Gastrocnemius medialis (tissue), 4 donors: ENCODE data around the gene ITGA3. TPM values are rescaled to one million over a fixed set of nuclear protein-coding genes. Genes with fewer than 3 reads are reported as not detected.

Source experiments
- ATAC-seq, 2 donors: fragments of 150-250 bp; one replicate each; pipeline ENCODE4 v1.9.1; 2016
- DNase-seq, 2 donors: peaks; one replicate each; pipeline ENCODE4 v3.0.0-alpha.2; 2019
- H3K27ac ChIP-seq, 4 donors: fragments of 200-600 bp; sonication (generic); 1 replicate in 1 of 4; 2 replicates in 3 of 4; pipeline ENCODE4 v1.5.1; 2016 to 2018; ENCODE audit warnings: mild to moderate bottlenecking in 2 of 4, moderate library complexity in 1 of 4
- H3K27me3 ChIP-seq, 3 donors: fragments of 200-600 bp; sonication (generic) in 2 of 3; 1 replicate in 1 of 3; 2 replicates in 2 of 3; pipeline versions ENCODE4 v1.5.1 to v1.6.0; 2016 to 2019; ENCODE audit warnings: mild to moderate bottlenecking in 1 of 3, moderate library complexity in 1 of 3
- H3K36me3 ChIP-seq, 2 donors: fragments of 200-600 bp; sonication (generic) in 1 of 2; one replicate each; pipeline ENCODE4 v1.5.1; 2017 to 2018
- H3K4me1 ChIP-seq, 2 donors: fragments of 200-600 bp; sonication (generic) in 1 of 2; one replicate each; pipeline ENCODE4 v1.5.1; 2016 to 2017; ENCODE audit warnings: mild to moderate bottlenecking in 2 of 2
- H3K4me3 ChIP-seq, 4 donors: fragments of 200-600 bp; sonication (generic) in 3 of 4; 1 replicate in 1 of 4; 2 replicates in 3 of 4; pipeline ENCODE4 v1.5.1; 2016 to 2019; ENCODE audit warnings: mild to moderate bottlenecking in 2 of 4
- H3K9me3 ChIP-seq, 3 donors: fragments of 200-600 bp; sonication (generic) in 2 of 3; 1 replicate in 1 of 3; 2 replicates in 2 of 3; pipeline ENCODE4 v1.5.1; 2016 to 2019
- CTCF ChIP-seq, 5 experiments: fragments of 450-650 bp in 3 of 5; fragments of 200-600 bp in 2 of 5; sonication (generic) in 2 of 5; IDR thresholded peaks in 4 of 5; conservative IDR thresholded peaks in 1 of 5; 1 replicate in 4 of 5; 2 replicates in 1 of 5; pipeline ENCODE4 v1.5.1; 2016 to 2019; ENCODE audit warnings: antibody characterized with exemption in 5 of 5, mild to moderate bottlenecking in 3 of 5, moderate library complexity in 3 of 5
- POLR2A ChIP-seq, 2 donors: fragments of 450-650 bp; IDR thresholded peaks; one replicate each; pipeline ENCODE4 v1.6.1; 2017; ENCODE audit warnings: antibody characterized with exemption in 2 of 2, mild to moderate bottlenecking in 2 of 2, moderate library complexity in 2 of 2
- in situ Hi-C, 4 donors: fragments of 200-750 bp; cut with MboI; loops; one replicate each; pipeline versions ENCODE4 v1.15.0 to v1.8.0; 2017; ENCODE audit warnings: low sequenced_read_pairs in 4 of 4
- intact Hi-C: fragments of 100-400 bp; cut with DNase I; formaldehyde crosslinking; loops from one replicate; pipeline ENCODE4 v1.15.1; 2023; ENCODE audit warnings: low total_unique reads
- total RNA-seq, 4 donors: library from RNA; depleted of rRNA; stranded (reverse); fragments of >200 nt; gene quantifications; one replicate each; pipeline versions ENCODE4 v1.1.0 to v1.2.3, GENCODE V29; 2016

Gene ITGA3
- total RNA-seq, 4 donors from 2014 or later = 5.1 to 25.9 (median 18.4) TPM

GRCh38 chr17:50022463-50023130 is 33.3 kb upstream of the ITGA3 start:
- H3K9me3 ChIP-seq = no peaks in the 10 kb centered on the region
- no peak overlapping the region for H3K27ac ChIP-seq
- ATAC-seq (no peak), DNase-seq (no peak)
- in situ Hi-C loops (loop anchor here in 1 of 4 donors (10.0 kb wide), 1 partner anchor 272 kb away; no protein-coding TSS in a partner anchor), intact Hi-C loops (loop anchor here (10.0 kb wide), 1 partner anchor 252 kb away; the partner anchor contains the start of gene TMEM92)
- H3K27me3 ChIP-seq = no peaks in the 10 kb centered on the region
- no peaks in the 10 kb centered on the region for H3K36me3 ChIP-seq
- no peak overlapping the region for H3K4me3 ChIP-seq
- peaks cover 0 to 5% of the 10 kb centered on the region in 2 donors for H3K4me1 ChIP-seq
- no peak for TF ChIP-seq POLR2A (IDR thresholded peaks at IDR 0.05)
- no peak for TF ChIP-seq CTCF (IDR thresholded peaks at IDR 0.05 in 4 of 5, conservative IDR thresholded peaks at IDR 0.05 in 1 of 5)

DNA sequence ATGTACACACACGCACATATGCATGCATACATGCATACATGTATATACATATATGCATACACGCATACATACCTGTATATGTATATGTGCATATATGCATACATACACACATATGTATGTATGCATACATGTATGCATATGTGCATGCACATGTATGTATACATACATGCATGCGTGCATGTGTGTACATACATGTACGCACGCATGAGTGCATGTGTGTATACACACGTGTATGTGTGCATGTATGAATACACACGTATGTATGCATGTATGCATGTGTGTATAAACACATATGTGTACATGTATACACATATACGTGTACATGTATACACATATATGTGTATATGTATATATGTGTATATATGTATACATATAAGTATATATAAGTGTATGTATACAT is 32.4 kb upstream of the ITGA3 start:
- peaks cover 0 to 5% of the 10 kb centered on the region in 2 donors for H3K4me1 ChIP-seq
- H3K27me3 ChIP-seq = no peaks in the 10 kb centered on the region
- in situ Hi-C loops (loop anchor here in 1 of 4 donors (10.0 kb wide), 1 partner anchor 271 kb away; no protein-coding TSS in a partner anchor), intact Hi-C loops (loop anchor here (10.0 kb wide), 1 partner anchor 251 kb away; the partner anchor contains the start of gene TMEM92)
- ATAC-seq = no peak
- H3K4me3 ChIP-seq = no peak overlapping the region
- no peak overlapping the region for H3K27ac ChIP-seq
- no peaks in the 10 kb centered on the region for H3K36me3 ChIP-seq
- H3K9me3 ChIP-seq = no peaks in the 10 kb centered on the region
- TF ChIP-seq POLR2A (IDR thresholded peaks at IDR 0.05) (no peak), CTCF (IDR thresholded peaks at IDR 0.05 in 4 of 5, conservative IDR thresholded peaks at IDR 0.05 in 1 of 5) (no peak)
- no peak for DNase-seq

- no peak for TF ChIP-seq POLR2A (IDR thresholded peaks at IDR 0.05)
- TF ChIP-seq CTCF (IDR thresholded peaks at IDR 0.05 in 4 of 5, conservative IDR thresholded peaks at IDR 0.05 in 1 of 5) = no peak
- Histone ChIP-seq H3K4me3 (no peak overlapping the region), H3K27me3 (no peaks in the 10 kb centered on the region), H3K27ac (no peak overlapping the region), H3K36me3 (no peaks in the 10 kb centered on the region), H3K9me3 (no peaks in the 10 kb centered on the region), H3K4me1 (peaks cover 0 to 5% of the 10 kb centered on the region in 2 donors)
- ATAC-seq (no peak), DNase-seq (no peak)
- intact Hi-C loops (loop anchor here (10.0 kb wide), 1 partner anchor 250 kb away; the partner anchor contains the start of gene TMEM92), in situ Hi-C loops (loop anchor here (5.0 to 10.0 kb wide), 3 partner anchors 62 to 270 kb away; no protein-coding TSS in a partner anchor)
These were observed 31.1 kb upstream of the ITGA3 start for GRCh38 chr17:50024808-50025207.

DNA sequence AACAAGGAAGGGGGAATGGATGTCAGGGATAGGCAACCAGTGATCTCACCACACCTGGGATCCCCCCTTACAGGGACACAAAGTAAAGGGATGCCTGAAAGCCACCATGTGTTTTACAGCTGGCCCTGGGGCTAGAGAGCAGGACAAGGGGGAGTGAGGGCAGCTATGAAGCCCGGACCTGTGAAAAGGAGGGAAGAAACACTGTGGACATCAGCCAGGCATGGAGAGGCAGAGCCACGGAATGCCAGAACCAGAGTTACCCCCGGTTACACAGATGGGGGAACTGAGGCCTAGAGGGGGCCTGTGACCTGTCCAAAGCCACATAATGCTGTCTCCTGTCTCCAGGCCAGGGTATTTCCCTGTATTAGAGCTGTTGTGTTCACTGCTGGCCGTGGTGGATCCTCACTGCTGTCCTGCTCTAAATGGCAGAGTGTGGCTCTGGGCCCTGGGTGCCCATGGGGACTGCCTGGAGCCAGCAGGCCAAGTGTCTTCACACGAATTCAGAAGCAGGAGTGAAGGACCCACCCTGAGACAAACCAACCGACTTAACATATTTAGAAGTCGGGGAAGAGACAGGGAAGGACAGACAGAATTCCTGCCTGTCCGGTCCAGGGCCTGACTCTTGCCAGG is 29.7 kb upstream of the ITGA3 start:
- no peaks in the 10 kb centered on the region for H3K27me3 ChIP-seq
- ATAC-seq (no peak), DNase-seq (no peak)
- no peak overlapping the region for H3K4me3 ChIP-seq
- no peaks in the 10 kb centered on the region for H3K9me3 ChIP-seq
- peaks cover 0 to 5% of the 10 kb centered on the region in 2 donors for H3K4me1 ChIP-seq
- TF ChIP-seq CTCF (IDR thresholded peaks at IDR 0.05 in 4 of 5, conservative IDR thresholded peaks at IDR 0.05 in 1 of 5) = no peak
- TF ChIP-seq POLR2A (IDR thresholded peaks at IDR 0.05) = no peak
- in situ Hi-C loops = loop anchor here (5.0 to 10.0 kb wide), 3 partner anchors 61 to 269 kb away; no protein-coding TSS in a partner anchor
- no peak overlapping the region for H3K27ac ChIP-seq
- no peaks in the 10 kb centered on the region for H3K36me3 ChIP-seq
- intact Hi-C loops = loop anchor here (1.0 to 10.0 kb wide), 2 partner anchors 61 to 249 kb away; partner anchors contain the start of gene TMEM92
